SU-DHL-6 (cell line): ENCODE data around the gene MEI4.

Source experiments
- EZH2phosphoT487 ChIP-seq: fragments of 200-600 bp; sonication (generic), shearing (Covaris generic); conservative IDR thresholded peaks from 2 replicates; pipeline ENCODE4 v1.6.1; 2018; ENCODE audit warnings: mild to moderate bottlenecking, antibody characterized with exemption, low read length, moderate library complexity, mixed read lengths
- TF ChIP-seq, protein P1 (sequence below): fragments of 200-600 bp; sonication (generic); IDR thresholded peaks from one replicate; pipeline ENCODE4 v1.5.1; 2017; ENCODE audit warnings: antibody characterized with exemption, mild to moderate bottlenecking, low read length, moderate library complexity; ENCODE audit not compliant: insufficient read depth, poor library complexity, severe bottlenecking

GRCh38 chr6:77666846-77667245 is 14.0 kb downstream of the MEI4 start:
- TF ChIP-seq, protein P1, sequence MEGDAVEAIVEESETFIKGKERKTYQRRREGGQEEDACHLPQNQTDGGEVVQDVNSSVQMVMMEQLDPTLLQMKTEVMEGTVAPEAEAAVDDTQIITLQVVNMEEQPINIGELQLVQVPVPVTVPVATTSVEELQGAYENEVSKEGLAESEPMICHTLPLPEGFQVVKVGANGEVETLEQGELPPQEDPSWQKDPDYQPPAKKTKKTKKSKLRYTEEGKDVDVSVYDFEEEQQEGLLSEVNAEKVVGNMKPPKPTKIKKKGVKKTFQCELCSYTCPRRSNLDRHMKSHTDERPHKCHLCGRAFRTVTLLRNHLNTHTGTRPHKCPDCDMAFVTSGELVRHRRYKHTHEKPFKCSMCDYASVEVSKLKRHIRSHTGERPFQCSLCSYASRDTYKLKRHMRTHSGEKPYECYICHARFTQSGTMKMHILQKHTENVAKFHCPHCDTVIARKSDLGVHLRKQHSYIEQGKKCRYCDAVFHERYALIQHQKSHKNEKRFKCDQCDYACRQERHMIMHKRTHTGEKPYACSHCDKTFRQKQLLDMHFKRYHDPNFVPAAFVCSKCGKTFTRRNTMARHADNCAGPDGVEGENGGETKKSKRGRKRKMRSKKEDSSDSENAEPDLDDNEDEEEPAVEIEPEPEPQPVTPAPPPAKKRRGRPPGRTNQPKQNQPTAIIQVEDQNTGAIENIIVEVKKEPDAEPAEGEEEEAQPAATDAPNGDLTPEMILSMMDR: no peak
- no peak for TF ChIP-seq EZH2phosphoT487
